ENCODE measurements around the gene SCRG1.

The SCRG1 gene

DNA sequence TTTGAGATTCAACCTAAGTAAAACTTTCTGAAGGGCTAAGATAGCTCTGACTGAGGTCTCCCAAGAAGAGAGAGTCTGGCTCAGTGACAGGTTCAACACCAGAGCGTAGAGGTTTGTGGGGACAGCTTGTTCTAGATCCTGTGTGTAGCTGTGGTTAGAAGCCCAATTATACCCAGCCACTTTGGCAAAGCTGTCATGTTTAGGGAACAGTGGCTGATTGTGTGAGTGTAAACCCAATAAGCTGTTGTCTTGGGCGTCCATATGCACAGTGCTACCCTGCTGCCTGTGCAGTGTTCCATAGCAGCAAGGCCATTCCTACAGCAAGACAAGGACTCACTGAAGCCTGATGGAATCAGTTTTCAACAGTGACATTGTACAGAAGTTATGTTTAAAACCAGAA, 11.2 kb upstream of the SCRG1 start:
- DNase-seq (ENCODE audit: low read depth): no peak

- DNase-seq (ENCODE audit: low read depth): no peak
These were observed 7.1 kb upstream of the SCRG1 start for GRCh38 chr4:173405840-173406606.

DNA sequence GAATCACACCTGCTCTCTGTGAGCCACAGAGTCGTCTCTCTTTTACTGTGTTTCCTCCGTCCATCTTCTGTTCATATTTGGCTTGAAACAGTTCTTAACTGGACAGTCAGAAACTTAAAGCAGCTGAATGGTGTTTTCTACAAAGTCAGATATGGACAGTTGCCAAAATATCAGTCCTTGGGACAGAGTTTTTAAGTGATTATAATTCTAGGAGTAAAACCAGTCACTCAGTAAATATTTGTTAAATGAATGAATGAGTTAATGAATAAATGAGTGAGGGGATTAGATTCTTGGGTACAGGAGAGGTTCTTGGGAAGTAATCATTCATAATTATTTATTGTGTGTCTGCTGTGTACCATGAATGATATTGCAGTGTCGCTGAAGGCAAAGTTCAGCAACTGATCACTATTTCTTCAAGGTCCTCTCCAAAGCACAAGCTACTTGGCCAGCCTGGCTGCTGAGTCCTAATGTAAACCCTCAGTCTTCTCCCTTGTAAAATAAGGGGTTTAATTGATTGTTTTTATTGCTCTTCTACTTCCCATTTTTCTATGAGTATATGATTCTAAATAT, 5.5 kb upstream of the SCRG1 start:
- no peak for DNase-seq (ENCODE audit: low read depth)

- DNase-seq (ENCODE audit: low read depth): peak; percentile 68
These were observed 4.1 kb upstream of the SCRG1 start for GRCh38 chr4:173403051-173403450.

- DNase-seq (ENCODE audit: low read depth): no peak
These were observed 2.1 kb upstream of the SCRG1 start for GRCh38 chr4:173401063-173401462.

DNA sequence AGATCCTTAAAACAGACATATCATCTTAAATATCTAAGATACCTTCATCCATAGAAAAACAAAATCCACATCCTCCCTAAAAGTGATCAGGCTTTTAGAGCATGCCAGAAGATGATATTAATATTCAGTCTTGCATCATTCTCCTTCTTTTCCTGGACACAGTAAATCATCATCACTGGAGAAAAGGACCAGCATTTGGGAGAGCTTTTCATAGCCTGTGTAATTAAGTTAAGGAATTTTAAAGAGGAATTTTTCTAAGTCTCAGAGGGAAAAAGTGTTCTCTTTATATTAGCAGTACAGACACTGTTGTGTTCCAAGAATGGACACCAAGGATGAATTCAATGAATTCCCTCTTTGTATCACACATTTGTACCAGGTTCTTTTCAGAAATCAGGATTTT, 696 bp downstream of the SCRG1 start:
- DNase-seq (ENCODE audit: low read depth): peak; percentile 45

DNA sequence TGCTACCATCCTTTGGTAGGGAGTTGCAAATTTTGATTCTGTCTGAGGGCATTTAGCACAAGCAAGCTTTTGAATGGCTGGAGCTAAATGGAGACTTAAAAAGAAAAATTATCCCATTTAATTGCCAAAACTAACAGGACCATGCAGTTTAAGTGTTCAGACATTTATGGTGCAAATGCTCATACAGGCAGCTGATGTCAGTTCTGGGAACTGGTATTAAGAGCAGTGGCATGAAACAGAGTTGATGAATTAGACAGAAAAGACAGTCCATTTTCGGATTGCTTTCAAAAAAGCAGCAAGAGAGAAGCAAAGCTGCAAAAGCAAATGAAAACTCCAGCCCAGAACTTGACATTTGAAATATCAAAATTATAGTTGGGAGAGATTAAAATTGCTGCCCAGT, 1.3 kb downstream of the SCRG1 start:
- DNase-seq (ENCODE audit: low read depth): no peak

- DNase-seq (ENCODE audit: low read depth): no peak
These were observed 7.2 kb downstream of the SCRG1 start for GRCh38 chr4:173391701-173392100.

DNA sequence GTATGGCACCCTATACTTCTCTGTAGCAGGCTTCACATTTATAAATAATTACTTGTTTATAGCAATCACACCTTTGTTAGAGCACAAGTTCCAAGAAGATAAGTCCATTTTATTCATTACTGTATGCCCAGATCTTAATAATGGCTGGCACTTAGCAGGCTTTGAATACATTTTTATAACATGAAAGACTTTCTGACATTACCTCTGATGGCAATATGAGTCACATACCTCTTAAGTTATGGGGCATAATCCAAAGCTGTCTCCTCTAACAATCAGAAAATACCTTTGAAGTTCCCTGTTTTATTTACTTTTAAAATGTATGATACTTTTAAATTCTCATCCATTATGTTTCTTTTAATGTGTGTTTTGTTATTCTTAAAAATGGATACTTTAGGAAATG, 12.2 kb downstream of the SCRG1 start:
- no peak for DNase-seq (ENCODE audit: low read depth)

GRCh38 chr4:173382349-173382748, 16.6 kb downstream of the SCRG1 start:
- DNase-seq (ENCODE audit: low read depth): no peak

DNA sequence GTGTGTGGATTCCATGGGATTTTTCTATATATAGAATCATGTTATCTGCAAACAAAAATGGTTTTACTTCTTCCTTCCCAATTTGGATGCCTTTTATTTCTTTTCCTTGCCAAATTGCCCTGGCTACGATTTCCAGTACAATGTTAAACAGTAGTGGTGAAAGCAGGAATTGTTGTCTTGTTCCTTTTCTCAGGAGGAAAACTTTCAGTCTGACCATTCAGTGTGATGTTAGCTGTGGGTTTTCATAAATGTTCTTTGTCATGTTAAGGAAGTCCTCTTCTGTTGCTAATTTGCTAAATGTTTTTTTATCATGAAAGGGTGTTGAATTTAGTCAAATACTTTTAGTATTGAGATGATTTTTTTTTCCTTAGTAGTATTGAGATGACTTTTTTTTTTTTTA, 17.3 kb downstream of the SCRG1 start:
- DNase-seq (ENCODE audit: low read depth): no peak

GRCh38 chr4:173380987-173381386, 17.9 kb downstream of the SCRG1 start:
- no peak for DNase-seq (ENCODE audit: low read depth)

DNA sequence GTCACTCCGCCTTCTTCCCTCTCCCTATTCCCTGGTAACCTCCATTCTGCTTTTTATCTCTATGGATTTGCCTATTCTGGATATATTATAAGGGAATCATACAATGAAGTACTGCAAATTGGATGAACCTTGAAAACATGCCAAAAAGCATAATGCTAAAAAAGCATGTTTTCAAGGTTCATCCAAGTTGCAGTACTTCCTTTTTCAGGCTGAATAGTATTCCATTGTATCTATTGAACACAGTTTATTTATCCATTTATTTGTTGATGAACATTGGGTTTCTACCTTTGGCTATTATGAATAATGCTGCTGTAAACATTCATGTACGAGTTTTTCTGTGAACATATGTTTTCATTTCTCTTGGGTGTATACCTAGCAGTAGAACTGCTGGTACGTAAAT, 19.0 kb downstream of the SCRG1 start:
- no peak for DNase-seq (ENCODE audit: low read depth)

DNA sequence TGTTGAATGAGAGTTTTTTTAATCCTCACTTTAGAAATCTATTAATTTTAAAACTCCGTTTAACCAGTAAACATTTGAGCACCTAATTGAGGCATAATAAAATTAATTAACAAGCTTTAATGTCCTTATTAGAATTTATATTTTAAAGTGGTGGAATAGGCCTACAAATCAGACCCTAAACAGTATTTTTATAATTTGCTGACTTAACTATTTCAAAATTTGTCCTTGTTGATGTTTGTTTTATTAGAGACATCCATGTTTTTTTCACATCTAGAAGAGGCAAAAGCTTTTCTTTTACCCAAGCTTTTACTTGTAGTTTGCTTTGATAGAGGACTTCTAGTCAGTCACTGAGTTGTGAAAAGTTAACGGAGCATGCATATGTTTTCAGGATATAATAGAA, 24.3 kb downstream of the SCRG1 start:
- DNase-seq (ENCODE audit: low read depth): no peak

GRCh38 chr4:173371292-173372192, 27.4 kb downstream of the SCRG1 start:
- peak; percentile 81 for DNase-seq (ENCODE audit: low read depth)

DNA sequence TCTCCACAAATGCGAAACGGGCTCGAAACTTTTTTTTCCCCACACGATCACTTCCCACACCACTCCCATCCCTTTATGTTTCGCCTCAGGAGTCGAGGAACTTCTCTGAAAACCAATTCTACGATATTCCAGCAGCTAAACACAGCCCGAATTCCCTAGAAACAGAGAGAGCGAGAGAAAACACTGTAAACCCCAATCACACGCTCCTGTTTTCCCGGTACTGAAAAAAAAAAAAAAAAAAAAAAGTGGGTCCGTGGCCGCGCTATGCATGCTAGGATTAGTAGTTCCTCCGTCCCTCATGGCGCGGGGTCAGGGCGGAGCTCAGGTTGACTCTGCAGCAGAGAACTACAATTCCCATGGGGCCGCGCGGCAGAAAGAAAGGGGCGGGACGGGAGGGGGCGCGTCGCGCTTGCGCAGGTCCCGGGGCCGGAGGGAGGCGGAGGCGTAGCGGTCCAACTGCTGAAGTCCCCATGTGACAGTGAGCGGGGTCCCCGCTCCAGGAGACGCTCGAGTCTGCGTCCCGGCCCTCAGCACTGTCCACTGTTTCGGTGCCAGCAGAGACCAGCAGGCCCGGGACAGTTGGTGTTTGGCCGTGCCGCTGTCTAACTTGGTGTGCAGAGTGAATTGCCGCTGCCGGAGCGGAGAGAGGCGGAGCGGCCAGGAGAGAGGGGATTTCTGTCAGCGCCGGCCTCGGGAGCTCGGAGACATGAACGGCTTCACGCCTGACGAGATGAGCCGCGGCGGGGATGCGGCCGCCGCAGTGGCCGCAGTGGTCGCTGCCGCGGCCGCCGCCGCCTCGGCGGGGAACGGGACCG, 28.2 kb downstream of the SCRG1 start, which contains the start of gene SAP30:
SAP30 (plus strand) TSS at position 478 of the 815 bp plus-strand sequence; CDS start at position 707, 229 bp downstream.
- DNase-seq (ENCODE audit: low read depth): peak; percentile 99

- DNase-seq (ENCODE audit: low read depth): no peak
These were observed 28.8 kb downstream of the SCRG1 start for GRCh38 chr4:173370130-173370476.

DNA sequence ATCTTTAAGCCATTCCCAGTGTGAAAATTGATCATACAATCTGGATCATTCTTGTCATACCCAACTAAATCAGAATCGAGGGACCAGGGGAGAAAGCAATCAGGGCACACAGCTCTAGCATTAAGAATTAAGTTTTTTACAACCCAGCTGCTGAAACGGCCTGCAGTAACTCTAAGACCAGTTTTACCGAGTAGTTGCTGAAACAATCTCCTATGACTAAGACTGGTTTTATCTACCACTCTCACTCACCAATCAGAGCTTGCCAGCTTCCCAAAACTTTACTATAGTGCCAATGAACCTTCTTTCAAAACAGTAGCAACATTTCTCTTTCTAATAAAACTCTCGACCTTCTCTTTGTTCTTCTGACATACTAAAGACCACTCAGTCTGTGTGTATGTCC, 31.0 kb downstream of the SCRG1 start:
- DNase-seq (ENCODE audit: low read depth): peak; percentile 35

DNA sequence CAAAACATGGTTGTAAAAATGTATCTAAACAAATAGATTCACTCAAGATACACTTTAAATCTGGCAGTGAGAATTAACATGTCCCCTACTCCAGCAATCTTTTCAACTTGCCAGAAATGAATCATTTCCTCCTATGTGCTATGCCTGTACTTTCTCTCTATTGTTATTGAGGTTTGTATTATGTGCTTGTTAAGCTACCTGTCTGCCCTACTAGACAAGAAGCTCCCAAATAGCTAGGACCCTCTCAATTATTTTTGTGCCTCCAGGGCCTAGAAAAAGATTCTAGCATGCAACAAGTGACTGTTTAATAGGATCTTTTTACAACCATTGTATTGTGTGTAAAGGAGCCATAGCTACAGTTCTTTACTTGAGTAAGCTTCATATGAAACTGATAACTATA, 31.6 kb downstream of the SCRG1 start:
- peak; percentile 7 for DNase-seq (ENCODE audit: low read depth)

DNA sequence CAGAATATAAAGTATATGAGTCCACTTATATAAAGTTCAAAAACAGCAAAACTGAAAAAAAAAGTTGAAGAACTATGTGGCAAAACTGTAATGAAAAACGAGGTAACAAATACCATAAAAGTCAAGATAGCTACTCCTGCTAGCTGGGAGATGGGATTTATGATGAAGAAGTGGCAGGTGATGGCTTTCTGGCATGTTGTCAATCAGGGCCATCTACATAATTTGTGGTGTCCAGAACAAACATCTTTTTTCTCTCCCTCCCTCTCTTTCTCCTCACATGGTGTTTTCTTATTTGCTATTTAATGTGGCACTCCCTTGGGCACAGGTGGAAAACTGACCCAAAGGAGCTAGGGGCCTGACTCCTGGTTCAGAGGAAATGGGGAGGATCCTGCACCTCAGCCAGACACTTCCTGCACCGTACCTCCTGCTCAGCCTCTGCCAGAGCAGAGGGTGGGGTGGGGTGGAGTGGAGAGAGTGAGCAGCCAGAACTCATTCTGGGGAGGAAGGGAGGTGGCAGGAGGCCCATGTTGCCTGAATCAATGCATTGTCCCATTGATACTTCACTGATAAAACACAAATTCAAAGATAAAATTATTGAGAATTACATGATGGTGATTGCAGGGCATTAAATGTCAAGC, 33.4 kb downstream of the SCRG1 start:
- DNase-seq (ENCODE audit: low read depth): no peak

DNA sequence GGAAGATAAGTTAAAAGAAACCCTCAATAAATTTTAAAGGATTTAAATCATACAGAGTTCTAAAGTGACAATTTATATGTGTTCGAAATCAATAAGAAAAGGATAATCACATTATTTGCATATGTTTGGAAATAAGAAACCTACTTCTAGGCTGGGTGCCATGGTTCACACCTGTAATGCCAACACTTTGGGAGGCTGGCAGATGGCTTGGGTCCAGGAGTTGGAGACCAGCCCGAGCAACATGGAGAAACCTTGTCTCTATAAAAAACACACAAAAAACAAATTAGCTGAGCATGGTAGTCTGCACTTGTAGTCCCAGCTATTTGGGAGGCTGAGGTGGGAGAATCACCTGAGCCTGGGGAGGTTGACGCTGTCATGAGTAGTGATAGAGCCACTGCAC, 36.2 kb downstream of the SCRG1 start:
- no peak for DNase-seq (ENCODE audit: low read depth)
